ENCODE data around the gene RHCG.

GRCh38 chr15:89515477-89515876 lies 19.1 kb upstream of the RHCG start:
- TF ChIP-seq CTCF (IDR thresholded peaks at IDR 0.05; ENCODE audit: low read depth, low read length, missing input control), result no peak
- no peak for TF ChIP-seq YY1 (IDR thresholded peaks at IDR 0.05)
